ENCODE data around the gene SLC12A6.
"Not testable (repeated sequence)": the region's sequence is repeated elsewhere in the genome, so short reads cannot be mapped to it uniquely, and the experiment has no call there.

The SLC12A6 gene

DNA sequence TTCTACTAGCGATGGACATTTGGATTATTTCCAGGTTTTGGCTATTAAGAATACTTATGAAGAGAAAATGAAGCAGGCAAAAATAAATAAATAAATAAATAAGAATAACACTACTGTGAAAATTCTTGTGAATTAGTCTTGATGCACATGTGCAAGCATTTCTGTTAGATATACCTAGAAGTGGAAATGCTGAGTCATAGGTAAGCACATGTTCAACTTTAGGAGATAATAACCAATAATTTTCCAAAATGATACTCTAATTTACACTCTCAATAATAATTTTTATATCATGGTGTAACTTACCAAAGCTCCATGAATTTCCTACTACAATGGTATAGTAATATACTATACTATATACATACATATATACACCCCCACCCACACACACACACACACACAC lies 89.4 kb downstream of the SLC12A6 start:
- no peak for DNase-seq

DNA sequence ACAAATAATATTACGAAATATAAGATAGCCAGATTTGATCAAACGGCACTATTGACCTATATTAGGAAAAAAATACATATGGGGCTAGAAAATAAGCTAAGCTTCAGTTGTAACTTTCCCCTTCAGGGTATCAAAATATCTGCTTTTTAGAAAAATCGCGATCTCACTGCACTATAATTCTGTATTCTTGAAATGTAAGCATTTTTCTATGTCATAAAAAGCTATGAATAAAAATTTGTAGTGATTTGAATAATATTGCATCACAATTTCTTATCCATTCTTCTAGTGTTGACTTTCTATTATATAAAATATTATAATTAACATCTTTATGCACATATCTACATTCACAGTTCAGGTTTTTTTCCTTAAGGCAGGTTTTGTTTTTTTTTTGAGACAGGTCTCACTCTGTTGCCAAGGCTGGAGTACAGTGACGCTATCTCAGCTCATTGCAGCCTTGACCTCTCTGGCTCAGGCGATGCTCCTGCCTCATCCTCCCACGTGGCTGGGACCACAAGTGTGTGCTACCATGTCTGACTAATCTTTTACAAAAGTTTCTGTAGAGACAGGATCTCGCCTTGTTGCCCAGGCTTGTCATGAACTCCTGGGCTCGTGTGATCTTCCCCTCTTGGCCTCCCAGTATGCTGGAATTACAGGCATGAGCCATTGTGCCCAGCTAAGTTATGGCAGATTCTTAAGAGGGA lies 91.2 kb downstream of the SLC12A6 start:
- no peak for DNase-seq

DNA sequence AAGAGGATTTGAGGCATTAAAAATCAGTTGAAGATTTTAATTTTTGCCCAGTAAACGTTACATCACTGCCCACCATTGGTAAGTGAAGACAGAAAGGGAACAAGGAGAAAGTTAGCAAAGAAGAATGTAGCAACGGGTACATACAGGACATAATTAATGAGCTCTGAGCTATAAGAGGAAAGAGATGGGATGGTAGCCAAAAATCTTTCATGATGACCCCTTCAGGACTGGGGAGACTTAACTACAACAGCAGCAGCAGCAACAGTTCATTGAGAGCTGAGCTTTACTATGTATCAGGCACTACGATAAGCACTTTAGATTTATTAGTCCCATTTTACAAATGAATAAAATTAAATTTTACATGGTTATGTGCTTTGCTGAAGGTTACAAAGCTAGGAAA lies 94.4 kb downstream of the SLC12A6 start:
- DNase-seq, result no peak

DNA sequence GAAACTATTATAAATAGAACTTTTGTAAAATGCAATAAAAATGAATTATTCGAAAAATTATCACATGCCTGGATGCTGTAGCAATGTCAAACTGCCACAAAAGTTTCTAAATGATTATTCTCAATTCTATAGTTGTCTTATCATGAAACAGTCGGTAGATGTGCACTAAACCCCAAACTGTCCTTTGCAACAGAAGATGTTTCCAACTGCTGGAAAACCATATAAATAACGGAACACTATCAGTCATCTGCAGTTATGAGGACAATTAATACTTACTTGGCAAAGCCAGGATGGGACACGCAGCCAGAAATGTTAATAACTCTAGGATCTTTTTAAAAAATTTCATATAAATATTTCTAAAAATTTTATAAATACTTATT lies 95.3 kb downstream of the SLC12A6 start:
- DNase-seq, result no peak

DNA sequence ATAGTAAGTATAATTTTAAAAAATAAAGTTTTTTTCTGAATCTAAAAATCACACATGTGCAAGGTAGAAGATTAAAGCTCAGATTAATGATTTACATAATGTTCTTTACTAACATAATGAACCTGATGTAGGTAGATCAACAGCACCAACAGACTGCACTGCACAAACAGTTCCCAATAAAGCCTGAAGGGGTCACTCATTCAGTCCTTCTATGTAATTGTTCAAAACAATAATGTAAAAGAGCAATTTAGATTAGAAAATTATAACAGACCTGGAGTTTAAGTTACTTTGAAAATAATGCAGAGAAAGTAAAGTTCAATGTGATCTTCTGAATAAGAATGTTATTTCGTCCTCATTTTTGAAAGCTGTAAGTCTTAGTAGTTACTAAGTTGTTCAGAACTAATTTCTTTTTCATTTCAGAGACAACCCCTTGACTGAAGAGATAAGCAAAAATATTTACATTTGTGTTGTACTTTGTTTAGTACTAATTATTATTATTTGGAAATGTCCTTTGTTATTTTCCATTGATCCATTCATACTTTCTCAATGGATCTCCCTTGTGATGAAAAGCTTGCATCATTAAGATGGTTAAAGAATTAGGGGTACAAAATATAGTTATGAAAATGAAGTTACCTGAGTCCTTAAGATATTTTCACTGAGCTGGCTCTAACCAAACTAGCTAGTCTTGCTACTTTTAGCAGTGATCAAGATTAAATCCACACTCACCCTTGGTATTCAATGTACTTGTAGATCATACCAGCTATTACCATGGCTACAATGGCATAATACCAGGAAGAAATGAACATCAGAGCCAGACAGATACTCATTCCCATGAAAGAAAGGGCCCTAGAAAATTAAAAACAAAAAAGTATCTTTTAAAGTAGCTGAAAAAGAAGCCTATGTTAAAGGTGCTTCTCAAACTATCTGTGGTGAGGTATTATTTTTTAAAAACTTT lies 95.9 kb downstream of the SLC12A6 start:
- DNase-seq, result peak; percentile 44

DNA sequence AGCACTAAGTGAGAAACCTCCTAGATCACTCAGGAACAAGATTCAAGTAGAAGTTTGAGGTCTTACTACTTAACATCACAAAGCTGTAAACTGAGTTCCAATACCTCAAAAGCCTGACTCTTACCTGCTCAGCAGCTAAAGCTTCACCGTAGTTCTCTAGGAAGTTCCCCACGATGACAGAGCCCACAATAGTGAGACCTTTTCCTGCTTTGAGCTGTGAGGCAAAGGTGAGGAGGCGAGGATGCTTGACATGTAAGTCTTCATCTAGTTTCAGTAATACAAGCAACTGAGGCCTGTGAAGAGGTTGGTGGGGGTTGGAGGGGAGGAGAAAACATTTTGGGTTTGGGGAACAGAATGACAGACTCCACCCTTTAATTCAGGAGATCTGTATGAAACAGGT lies 97.0 kb downstream of the SLC12A6 start:
- DNase-seq, result no peak

DNA sequence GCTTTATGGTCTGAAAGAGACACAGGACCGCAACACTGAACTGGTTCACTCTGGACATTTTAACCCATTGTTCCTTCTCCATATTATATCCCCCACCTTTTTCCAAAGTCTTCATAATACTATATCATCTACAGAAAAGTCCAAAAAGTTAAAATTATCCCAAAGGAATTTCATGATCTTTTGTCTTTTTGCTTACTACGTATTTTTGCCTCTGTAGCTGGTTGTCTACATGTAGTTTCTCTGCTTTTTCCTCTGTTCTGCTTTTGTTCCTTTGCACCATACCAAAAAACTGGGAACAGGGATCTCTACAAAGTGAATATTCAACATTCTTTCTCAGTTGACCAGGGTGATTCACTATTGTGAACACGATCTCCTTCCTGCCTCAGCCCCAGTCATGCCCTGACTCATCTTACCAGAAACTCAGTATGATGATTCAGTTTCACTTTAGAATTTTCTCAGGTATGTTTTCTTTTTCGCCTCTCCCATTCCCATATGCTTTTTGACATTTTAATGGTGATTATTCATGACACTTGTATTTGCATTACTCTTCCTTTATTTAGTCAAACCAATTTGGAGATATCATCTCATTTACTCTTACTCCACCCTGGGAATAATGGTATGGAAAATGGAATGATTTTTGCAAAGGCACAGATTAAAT lies 98.3 kb downstream of the SLC12A6 start:
- no peak for DNase-seq

DNA sequence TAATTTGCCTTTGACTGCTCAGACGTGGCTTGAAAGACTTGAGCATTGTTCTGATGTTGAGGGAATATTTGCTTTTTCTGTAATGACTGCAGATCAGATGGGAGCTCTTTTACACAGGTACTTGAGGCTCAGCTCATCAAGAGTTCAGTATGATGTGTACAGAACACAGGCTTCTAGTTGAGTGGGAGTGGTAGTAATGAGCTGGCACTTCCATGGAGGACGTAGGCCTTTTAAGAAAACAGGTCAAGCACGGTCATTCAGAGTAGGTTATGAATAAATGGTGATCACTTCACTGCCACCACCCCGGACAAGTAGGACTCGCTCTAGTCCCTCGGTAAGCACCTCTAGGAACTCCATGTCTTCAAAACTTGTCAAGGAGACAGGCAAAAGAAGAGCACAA lies 104.0 kb downstream of the SLC12A6 start:
- DNase-seq, result no peak

DNA sequence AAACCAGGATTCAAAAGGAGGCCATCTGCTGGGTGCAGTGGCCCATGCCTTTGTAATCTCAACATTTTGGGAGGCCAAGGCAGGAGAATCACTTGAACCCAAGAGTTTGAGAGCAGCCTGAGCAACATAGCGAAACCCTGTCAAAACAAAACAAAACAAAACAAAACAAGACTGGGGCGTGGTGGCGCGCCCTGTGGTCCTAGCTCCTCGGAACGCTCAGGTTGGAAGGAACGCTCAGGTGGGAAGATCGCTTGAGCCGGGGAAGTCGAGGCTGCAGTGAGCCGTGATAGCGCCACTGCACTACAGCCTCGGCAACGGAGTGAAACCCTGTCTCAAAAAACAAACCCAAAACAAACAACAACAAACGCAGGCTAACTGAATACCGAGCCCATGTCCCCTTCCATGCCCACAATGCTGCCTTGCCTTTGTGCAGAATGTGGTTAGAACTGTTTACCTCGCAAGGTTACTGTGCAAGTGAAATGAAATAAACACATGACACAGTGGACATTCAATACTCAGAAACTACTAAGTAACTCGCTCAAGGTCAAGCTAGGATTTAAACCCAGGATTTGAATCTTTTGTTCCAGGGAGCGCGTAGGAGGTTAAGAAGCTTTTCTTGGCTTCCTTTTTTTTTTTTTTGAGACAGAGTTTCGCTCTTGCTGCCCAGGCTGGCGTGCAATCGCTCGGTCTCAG lies 113.5 kb downstream of the SLC12A6 start:
- DNase-seq, result no peak

DNA sequence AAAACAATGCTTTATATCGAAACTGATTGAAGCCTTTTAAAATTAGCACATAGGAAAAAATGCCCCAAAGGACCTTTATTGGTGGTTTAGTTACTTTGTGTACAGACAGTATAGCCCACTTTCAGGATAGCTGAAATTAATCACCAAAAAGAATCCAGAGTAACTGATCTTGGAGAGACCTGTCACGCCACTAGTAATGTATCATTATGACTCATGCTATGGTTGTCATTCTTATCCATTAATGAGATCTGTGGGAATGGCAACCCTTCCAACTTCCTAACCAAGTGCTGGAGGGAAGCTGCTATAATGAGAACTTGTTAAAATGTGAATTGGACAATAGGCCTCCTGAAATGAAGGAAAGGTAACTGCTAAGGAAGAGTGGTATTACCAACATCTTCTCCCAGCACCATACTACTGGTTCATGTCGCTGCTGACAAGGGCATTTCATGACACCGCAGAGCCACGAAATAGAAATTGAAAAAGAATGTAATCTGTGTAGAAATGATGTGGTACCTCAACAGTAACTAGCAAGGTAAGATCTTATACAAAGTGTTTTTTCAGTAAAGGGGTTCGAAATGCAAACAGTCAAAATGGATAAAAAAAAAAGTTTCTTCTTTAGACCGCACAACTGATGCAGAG lies 119.9 kb downstream of the SLC12A6 start:
- DNase-seq, result no peak

DNA sequence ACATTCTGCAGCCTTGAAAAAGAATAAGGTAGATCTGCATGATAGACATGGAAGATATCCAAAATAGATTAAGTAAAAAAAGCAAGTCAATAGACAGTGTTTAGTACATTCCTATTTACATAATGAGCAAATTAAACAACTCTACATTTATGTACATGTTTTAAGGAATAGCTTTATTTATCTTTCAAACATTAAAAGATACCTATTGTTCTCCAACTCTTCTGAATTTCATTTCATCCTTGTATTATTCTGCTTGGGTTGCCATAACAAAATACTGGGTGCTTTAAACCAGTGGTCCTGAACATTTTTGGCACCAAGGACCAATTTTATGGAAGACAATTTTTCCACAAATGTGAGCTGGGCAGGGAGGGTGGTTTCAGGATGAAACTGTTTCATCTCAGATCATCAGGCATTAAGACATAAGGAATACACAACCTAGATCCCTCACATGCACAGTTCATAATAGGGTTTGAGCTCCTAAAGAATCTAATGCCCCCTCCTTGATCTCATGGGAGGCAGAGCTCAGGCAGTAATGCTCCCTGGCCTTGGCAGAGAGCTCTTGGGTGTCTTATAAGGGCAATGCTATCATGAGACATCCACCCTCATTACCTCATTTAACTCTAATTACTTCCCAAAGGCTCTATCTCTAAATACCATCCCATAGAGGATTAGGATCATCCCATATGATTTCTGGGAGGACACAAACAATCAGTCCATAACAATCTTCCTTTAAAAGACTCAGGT lies 120.9 kb downstream of the SLC12A6 start:
- no peak for DNase-seq

DNA sequence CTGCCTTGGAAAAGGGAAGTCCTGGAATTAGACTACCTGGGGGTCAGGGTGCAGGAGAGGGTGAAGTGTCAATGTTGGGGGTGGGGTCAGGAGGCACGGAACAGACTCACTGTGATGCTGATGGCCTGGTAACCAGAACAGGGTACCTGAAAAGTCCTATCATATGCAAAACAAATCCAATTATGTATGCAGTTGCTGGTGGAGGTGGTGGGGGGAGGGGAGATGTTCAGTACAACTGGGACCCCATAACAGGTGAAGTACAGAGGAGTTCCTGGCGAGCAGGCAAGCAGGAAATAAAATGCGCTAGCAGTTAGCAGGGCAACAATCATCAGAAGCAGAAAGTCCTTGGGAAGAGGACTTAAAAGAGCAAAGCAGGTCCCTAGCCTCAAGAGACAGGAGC lies 123.4 kb downstream of the SLC12A6 start:
- DNase-seq, result no peak

DNA sequence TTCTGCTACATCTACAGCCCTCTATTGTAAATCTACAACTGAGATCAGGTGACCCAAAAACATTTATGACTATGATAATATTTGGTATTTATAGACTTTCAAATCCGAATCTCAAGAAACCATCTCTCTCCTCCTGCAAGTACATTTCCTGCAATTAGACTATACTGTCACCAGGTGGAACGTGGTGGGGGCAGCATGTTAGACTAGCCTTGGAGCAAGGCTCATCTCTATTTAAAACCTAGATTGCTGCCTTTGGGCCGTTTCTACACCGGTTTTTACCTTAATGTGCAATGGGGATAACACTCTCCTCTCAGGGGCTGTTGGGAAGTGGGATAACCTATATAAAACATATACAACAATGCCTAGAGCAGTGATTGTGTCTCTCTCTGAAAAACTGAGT lies 123.9 kb downstream of the SLC12A6 start:
- no peak for DNase-seq

DNA sequence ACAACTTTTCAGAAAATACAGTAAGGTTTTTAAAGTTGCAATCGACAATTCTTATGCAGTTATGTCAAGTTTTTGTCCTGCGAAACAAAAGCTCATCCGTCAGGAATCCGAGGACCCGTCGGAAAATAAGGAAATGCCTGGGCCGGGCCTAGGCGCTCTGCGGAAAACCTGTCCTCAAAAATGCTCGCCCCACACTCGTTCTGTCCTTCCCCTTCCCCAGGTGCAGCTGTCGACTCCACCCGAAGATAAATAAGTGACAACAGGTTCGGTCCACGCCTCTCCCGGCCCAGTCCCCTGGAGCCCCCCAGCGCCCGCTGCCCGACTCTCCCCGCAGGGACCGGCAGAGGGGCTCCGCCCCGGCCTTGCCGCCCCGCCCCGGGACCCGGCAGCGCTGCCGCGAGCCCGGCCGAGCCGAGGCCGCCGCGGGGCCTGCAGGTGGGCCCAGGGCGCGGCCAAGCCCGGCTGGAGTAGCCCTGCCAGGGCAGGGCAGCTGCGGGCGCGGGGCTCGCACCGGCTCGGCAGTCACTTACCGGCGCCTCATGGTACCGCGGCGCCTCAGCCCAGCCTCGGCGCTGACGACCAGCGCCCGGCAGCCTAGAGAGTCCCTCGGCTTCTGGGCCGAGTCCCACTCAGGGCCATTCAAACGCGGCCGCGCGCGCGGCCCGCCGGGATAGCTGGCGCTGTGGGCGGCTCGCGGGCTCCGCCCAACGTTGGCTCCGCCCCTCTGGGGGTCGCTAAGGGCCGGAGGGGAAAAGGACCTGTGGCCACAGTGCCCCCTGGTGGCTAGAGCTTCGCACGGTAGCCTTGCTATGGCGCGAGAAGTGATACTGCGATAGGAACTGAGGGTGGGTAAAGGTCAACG lies 127.9 kb downstream of the SLC12A6 start, which contains the start of gene KATNBL1:
KATNBL1 (minus strand) TSS at position 676 of the 862 bp plus-strand sequence. CDS start 46,420 bp downstream, outside the sequence.
- peak; percentile 86 for DNase-seq

DNA sequence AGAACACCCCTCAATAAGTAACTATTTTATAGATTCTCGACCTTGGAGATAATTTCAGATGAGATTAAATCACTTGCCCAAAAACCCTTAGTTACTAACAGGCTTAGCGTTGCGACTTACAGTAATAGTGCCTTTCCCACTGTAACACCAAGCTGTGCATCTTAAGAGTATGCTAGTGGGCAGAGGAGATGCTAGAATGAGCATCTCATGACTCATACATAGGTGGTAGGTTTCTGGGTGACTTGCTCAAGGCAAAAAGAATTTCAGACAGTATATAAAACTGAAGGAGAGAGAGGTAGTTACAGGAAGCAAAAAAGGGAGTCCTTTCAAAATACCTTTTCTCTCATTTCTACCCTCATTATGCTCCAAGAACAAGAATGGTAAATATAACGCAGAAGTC lies 131.6 kb downstream of the SLC12A6 start:
- DNase-seq, result no peak

DNA sequence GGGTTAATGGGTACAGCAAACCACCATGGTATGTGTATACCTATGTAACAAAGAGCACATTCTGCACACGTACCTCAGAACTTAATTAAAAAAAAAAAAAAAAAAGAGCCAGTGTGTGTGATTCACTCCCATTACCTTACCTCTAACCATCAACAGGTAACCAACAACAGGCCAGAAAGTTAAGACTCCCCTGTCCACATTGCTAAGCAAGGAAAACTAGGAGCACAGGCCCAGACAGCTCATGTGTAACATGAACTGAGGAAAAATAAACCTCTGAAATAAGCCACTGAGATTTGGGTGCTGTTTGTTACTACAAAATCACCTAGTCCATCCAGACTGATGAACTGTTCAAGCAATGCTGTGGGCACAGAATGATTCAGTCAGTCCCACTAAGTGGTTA lies 133.6 kb downstream of the SLC12A6 start:
- DNase-seq, result no peak

DNA sequence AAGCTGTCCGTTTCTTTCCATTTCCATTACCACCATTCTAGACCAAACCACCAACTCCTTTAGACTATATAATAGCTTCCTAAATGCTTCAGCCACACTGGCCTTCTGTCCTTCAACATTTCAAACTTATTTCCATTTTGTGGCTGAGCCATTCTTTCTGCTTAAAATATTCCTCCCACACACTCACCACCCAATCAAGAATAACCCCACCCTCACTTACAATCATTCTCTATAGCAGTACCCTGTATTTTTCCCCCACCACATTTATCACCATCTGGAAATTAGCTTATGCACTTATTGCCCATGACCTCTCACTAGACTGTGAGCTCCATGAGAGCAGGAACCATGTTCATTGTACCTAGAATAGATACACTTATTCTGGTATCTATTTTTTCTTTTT lies 134.3 kb downstream of the SLC12A6 start:
- no peak for DNase-seq

DNA sequence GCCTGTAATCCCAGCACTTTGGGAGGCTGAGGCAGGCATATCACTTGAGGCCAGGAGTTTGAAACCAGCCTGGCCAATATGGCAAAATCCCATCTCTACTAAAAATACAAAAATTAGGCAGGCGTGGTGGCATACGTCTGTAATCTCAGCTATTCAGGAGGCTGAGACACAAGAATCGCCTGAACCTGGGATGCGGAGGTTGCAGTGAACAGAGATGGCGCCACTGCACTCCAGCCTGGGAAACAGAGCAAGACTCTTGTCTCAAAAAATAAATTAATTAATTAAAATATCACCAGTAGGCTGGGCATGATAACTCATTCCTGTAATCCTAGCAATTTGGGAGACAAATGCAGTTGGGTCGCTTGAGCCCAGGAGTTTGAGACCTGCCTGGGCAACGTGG lies 144.3 kb downstream of the SLC12A6 start:
- not testable (repeated sequence) for DNase-seq

DNA sequence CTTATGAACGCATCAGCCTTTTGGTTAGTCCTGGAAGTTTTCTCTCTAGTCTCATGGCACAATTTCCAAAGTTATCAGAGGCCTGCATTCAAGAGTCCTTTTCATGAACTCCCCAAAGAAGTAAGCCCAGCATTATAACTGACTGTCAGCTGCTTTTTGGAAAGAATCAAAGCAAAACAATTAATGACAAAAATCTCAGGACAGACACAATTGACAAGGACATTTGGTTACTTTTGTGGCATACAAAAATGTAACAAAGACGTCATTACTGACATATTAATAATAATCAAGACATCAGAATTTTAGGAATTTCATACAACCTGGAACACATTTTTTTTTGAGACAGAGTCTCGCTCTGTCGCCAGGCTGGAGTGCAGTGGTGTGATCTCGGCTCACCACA lies 148.9 kb downstream of the SLC12A6 start:
- no peak for DNase-seq

DNA sequence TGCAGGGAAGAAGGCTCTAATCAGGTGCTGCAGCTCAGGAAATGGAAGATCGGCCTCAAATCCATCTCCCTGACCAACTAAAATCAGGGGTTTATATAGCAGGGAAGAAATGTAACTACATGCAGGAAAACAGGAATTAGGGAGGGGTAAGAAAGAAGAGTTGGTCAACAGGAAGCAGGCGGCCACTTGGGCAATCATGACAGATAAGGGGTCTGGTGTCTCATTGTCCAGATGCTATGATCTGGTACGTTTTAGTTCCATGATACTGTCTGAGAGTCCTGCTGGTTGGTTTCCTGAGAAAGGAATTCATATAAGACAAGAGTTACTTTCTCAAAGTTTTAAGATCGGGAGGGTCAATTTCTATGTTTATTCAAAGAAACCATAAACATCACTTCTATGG lies 151.9 kb downstream of the SLC12A6 start:
- no peak for DNase-seq

DNA sequence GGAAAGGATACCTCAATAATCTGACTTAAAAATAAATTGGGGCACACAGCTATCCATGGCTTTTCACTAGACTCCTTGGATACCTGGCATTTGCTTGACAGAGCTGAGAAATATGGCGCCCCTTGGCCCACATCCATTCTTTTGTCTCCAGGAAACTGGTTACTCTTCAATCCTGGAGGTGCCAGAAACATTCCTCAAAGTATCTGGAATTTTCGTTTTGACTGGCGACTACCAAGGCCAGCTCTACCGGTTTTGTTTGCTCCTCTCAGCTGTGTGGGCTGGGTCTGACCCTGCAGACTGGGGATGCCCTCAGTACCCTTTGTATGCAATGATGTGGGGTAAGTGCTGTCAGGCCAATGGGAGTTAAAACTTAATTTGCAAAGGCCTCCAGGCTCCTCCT lies 154.6 kb downstream of the SLC12A6 start:
- DNase-seq, result no peak

Measured in central memory CD4-positive, alpha-beta T cell (primary cell).